Activated CD8-positive, alpha-beta memory T cell treated with anti-CD3 and anti-CD28 coated beads, Interleukin-2, amount 50 U/mL, for 24 hours (primary cell): ENCODE results near the gene KRTAP10-3.

Source experiments
- DNase-seq: peaks from one replicate; pipeline ENCODE4 v3.0.0-alpha.2; 2020; ENCODE audit errors: extremely low read depth

Gene KRTAP10-3

GRCh38 chr21:44547656-44548331 is 10.8 kb downstream of the KRTAP10-3 start:
- DNase-seq: no peak

GRCh38 chr21:44544566-44544965 is 14.0 kb downstream of the KRTAP10-3 start:
- DNase-seq: no peak

- no peak for DNase-seq
Measured at GRCh38 chr21:44542716-44543115, 15.9 kb downstream of the KRTAP10-3 start.

- DNase-seq: no peak
Measured at GRCh38 chr21:44540741-44541288, 17.8 kb downstream of the KRTAP10-3 start.

GRCh38 chr21:44539991-44540666 is 18.5 kb downstream of the KRTAP10-3 start, which contains the start of gene KRTAP10-1:
TSS of gene KRTAP10-1 (minus strand) at chr21:44540195. CDS start at chr21:44540150, 45 bp downstream.
- no peak for DNase-seq

GRCh38 chr21:44539046-44539445 is 19.5 kb downstream of the KRTAP10-3 start:
- no peak for DNase-seq

- DNase-seq: no peak
Measured at GRCh38 chr21:44537930-44538911, 20.4 kb downstream of the KRTAP10-3 start.

- DNase-seq: no peak
Measured at GRCh38 chr21:44535963-44536362, 22.6 kb downstream of the KRTAP10-3 start.

GRCh38 chr21:44534688-44535087 is 23.9 kb downstream of the KRTAP10-3 start:
- DNase-seq: no peak

- no peak for DNase-seq
Measured at GRCh38 chr21:44533891-44534627, 24.5 kb downstream of the KRTAP10-3 start.

GRCh38 chr21:44533121-44533890 is 25.3 kb downstream of the KRTAP10-3 start:
- no peak for DNase-seq

- no peak for DNase-seq
Measured at GRCh38 chr21:44532712-44533111, 25.9 kb downstream of the KRTAP10-3 start.

- DNase-seq: no peak
Measured at GRCh38 chr21:44531606-44532564, 26.7 kb downstream of the KRTAP10-3 start.

- no peak for DNase-seq
Measured at GRCh38 chr21:44530903-44531605, 27.5 kb downstream of the KRTAP10-3 start.

GRCh38 chr21:44530221-44530902 is 28.2 kb downstream of the KRTAP10-3 start:
- no peak for DNase-seq

GRCh38 chr21:44529503-44530125 is 29.0 kb downstream of the KRTAP10-3 start:
- no peak for DNase-seq

- DNase-seq: no peak
Measured at GRCh38 chr21:44529011-44529421, 29.6 kb downstream of the KRTAP10-3 start.

GRCh38 chr21:44528634-44528995 is 30.0 kb downstream of the KRTAP10-3 start:
- no peak for DNase-seq
